22Rv1 (cell line): ENCODE data around the gene NPIPB8.
"Not testable (repeated sequence)": the region's sequence is repeated elsewhere in the genome, so short reads cannot be mapped to it uniquely, and the experiment has no call there.

Source experiments
- H3K27ac ChIP-seq: fragments of 450-650 bp; 2 replicates; pipeline ENCODE4 v1.5.1; 2017
- ZFX ChIP-seq: fragments of 450-650 bp; IDR thresholded peaks from 2 replicates; pipeline ENCODE4 v1.6.1; 2017; ENCODE audit warnings: antibody characterized with exemption, borderline replicate concordance
- TF ChIP-seq, protein P1 (sequence below): fragments of 450-650 bp; IDR thresholded peaks from 2 replicates; pipeline ENCODE4 v1.5.1; 2017; ENCODE audit warnings: mild to moderate bottlenecking

NPIPB8 gene

GRCh38 chr16:28637765-28638164 is at the start of gene NPIPB8:
NPIPB8 (plus strand) TSS chr16:28638065; CDS start chr16:28638361, 296 bp downstream.
- H3K27ac ChIP-seq: not testable (repeated sequence)

GRCh38 chr16:28589069-28589468 is 48.8 kb upstream of the NPIPB8 start:
- TF ChIP-seq ZFX: no peak
- TF ChIP-seq, protein P1, sequence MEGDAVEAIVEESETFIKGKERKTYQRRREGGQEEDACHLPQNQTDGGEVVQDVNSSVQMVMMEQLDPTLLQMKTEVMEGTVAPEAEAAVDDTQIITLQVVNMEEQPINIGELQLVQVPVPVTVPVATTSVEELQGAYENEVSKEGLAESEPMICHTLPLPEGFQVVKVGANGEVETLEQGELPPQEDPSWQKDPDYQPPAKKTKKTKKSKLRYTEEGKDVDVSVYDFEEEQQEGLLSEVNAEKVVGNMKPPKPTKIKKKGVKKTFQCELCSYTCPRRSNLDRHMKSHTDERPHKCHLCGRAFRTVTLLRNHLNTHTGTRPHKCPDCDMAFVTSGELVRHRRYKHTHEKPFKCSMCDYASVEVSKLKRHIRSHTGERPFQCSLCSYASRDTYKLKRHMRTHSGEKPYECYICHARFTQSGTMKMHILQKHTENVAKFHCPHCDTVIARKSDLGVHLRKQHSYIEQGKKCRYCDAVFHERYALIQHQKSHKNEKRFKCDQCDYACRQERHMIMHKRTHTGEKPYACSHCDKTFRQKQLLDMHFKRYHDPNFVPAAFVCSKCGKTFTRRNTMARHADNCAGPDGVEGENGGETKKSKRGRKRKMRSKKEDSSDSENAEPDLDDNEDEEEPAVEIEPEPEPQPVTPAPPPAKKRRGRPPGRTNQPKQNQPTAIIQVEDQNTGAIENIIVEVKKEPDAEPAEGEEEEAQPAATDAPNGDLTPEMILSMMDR: no peak
- H3K27ac ChIP-seq: no peak overlapping the region

- no peak overlapping the region for H3K27ac ChIP-seq
- TF ChIP-seq, protein P1: no peak
- TF ChIP-seq ZFX: no peak
Observed at GRCh38 chr16:28589930-28590329, 47.9 kb upstream of the NPIPB8 start.

DNA sequence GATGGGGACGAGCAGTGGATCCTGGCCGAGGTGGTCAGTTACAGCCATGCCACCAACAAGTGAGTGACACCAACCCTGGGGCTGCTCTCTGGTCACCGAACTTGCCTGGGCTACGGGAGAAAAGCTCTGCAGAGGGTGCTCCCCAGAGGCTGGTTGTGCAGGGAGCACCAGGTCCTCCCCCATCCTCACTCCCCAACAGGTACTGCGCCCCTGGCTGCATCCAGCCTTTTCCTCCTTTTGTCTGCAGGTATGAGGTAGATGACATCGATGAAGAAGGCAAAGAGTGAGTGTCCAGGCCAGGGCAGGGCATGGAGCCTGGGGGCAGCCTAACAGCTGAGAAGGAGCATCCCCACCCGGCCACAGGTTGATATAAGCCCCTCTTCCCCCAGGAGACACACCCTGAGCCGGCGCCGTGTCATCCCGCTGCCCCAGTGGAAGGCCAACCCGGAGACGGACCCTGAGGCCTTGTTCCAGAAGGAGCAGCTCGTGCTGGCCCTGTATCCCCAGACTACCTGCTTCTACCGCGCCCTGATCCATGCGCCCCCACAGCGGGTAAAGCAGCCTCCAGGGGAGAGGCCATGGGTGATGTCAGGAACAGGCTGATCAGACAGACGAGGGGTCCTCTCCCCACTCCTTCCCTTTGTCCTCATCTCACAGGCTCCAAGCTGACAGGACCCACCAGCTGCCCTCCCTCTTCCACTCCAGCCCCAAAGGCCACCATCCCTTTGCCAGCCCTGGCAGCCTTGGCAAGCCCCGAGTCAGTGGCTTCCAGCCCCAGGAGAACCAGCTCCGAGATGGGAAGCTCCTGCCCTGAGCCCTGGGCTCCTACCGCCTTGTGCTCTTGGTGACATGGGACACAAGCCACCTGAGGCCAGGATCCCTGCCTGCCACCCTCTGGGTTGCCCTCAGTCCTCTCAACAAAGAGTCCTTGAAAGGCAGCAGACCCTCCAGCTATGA is 47.2 kb upstream of the NPIPB8 start:
- no peak for TF ChIP-seq ZFX
- TF ChIP-seq, protein P1: no peak
- H3K27ac ChIP-seq: no peak overlapping the region

DNA sequence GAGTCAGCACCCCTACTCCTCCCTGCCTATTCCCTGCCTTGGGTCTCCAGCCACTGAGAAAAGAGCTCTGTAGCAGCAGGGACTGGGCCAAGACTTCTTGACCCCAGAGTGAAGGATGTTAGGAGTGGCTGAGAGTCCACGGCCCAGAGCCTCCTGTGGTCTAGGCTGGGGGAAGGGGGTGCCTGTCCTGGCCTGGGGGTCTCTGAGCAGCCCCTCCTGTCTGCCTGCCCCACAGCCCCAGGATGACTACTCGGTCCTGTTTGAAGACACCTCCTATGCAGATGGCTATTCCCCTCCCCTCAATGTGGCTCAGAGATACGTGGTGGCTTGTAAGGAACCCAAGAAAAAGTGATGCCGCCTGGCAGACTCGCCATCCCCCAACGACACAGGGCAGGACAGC is 46.5 kb upstream of the NPIPB8 start:
- no peak overlapping the region for H3K27ac ChIP-seq
- TF ChIP-seq ZFX: no peak
- TF ChIP-seq, protein P1: no peak

GRCh38 chr16:28592511-28592910 is 45.4 kb upstream of the NPIPB8 start:
- no peak overlapping the region for H3K27ac ChIP-seq
- TF ChIP-seq ZFX: no peak
- TF ChIP-seq, protein P1: no peak

DNA sequence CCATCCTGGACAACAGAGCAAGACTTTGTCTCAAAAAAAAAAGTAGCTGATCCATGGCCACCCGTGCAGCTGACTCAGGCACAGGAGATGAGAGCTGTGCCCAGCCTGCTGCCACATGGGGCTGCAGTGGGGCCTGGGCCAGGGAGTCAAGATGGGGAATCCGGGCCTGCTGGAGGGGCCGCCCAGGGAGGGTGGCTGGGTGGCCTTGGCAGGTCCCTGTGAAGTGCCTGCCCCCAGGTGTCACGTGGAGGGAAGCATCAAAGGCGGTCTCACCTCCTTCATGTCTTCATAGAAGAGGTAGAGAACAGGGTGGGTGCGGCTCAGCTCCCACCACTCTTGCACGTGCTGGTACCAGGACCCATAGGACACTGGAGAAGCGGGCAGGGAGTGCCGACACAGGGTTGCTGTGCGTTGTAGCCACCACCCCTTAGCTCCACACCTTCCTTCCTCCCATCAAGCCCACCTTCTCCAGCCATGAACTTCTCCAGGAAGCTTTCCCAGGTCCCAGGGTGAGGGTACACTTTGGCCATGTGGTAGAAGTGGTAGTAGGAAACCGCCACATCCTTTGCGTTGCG is 44.8 kb upstream of the NPIPB8 start:
- H3K27ac ChIP-seq: no peak overlapping the region
- TF ChIP-seq, protein P1: no peak
- no peak for TF ChIP-seq ZFX

DNA sequence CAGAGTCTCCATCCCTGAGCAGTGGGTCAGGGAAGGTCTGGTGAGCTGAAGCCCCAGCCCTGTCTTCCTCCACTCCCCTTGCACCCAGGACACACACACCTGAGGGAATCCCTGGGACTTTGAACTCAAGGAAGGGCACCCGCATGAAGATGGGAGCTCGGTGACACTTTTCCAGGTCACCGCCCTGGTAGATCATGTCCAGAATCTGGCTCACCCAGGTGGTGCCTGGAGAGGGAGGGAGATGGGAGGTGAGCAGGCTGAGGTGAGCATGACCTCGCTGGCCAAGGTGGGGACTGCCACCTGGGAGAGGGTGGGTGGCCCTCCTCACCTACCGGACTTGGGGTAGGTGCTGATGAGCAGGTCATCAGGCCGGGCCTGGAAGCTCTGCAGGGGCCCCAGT is 42.4 kb upstream of the NPIPB8 start:
- H3K27ac ChIP-seq: not testable (repeated sequence)
